ENCODE measurements around the gene GFRA1. TPM values are rescaled to one million over a fixed set of nuclear protein-coding genes. Genes with fewer than 3 reads are reported as not detected.

GFRA1 gene
- total and polyA plus RNA-seq, 2 donors (not counting 1 experiment from before 2014, with no cell fraction given), result not detected

GRCh38 chr10:116269619-116270018 is 3.4 kb downstream of the GFRA1 start:
- Mint-ChIP-seq H3K27me3 (peaks cover 45% of the 10 kb centered on the region), H3K27ac (no peak overlapping the region), H3K4me3 (no peak overlapping the region), H3K9me3 (ENCODE audit: insufficient read depth) (no peaks in the 10 kb centered on the region), H3K4me1 (peaks cover 9% of the 10 kb centered on the region)
- H3K36me3 ChIP-seq (replicated peaks in 1 of 2; ENCODE audit: control extremely low read depth in 1 of 2, control insufficient read depth in 1 of 2, extremely low read depth in 1 of 2, insufficient read depth in 2 of 2, low read length in 1 of 2), result no peaks in the 10 kb centered on the region
- WGBS (ENCODE audit: insufficient coverage), result 62% methylated on average over 4 of the region's 6 CpGs
- H3K9ac ChIP-seq (ENCODE audit: low read length), result no peak overlapping the region
- H3K79me2 ChIP-seq (ENCODE audit: control insufficient read depth, insufficient read depth, low read length), result no peaks in the 10 kb centered on the region
- POLR2A ChIA-PET, result no interaction called here
- no peaks in the 10 kb centered on the region for H4K20me1 ChIP-seq (ENCODE audit: control insufficient read depth, insufficient read depth, low read length, poor library complexity, severe bottlenecking)
- intact Hi-C loops (cut with micrococcal nuclease), result no loop called here
- ATAC-seq (ENCODE audit: low read depth) (no peak), DNase-seq (no peak)
- CTCF ChIA-PET, result no interaction called here
- no peak overlapping the region for H3K4me3 ChIP-seq (ENCODE audit: control extremely low read depth in 1 of 5, extremely low read depth in 1 of 5, insufficient read depth in 1 of 5, low read depth in 2 of 5, low read length in 4 of 5)
- H2AFZ ChIP-seq (ENCODE audit: insufficient read depth, low read depth, low read length, poor library complexity, severe bottlenecking), result no peak overlapping the region
- H3K4me2 ChIP-seq (replicated peaks; ENCODE audit: low read depth, low read length, poor library complexity, severe bottlenecking), result no peak overlapping the region
- H3K4me1 ChIP-seq (ENCODE audit: control insufficient read depth in 2 of 2, insufficient read depth in 2 of 2, low read length in 2 of 2), result peaks cover 0 to 7% of the 10 kb centered on the region in 2 donors
- TF ChIP-seq EZH2 (IDR thresholded peaks at IDR 0.05; ENCODE audit: borderline replicate concordance, insufficient read depth, low read depth, low read length, poor library complexity, severe bottlenecking), result no peak
- TF ChIP-seq CTCF (IDR thresholded peaks at IDR 0.05), result no peak
- no peak overlapping the region for H3K27ac ChIP-seq (ENCODE audit: low read length in 2 of 2)
- peaks cover 0 to 15% (median 0%) of the 10 kb centered on the region in 3 donors for H3K9me3 ChIP-seq (ENCODE audit: control extremely low read depth in 1 of 3, control insufficient read depth in 2 of 3, insufficient read depth in 1 of 3, low read length in 2 of 3)
- H3K27me3 ChIP-seq (replicated peaks in 1 of 4; ENCODE audit: control extremely low read depth in 1 of 4, control insufficient read depth in 3 of 4, insufficient read depth in 4 of 4, low read length in 3 of 4), result peaks cover 0 to 47% (median 10%) of the 10 kb centered on the region in 4 experiments

GRCh38 chr10:116268976-116269375 is 4.0 kb downstream of the GFRA1 start:
- no peak for DNase-seq
- ChIA-PET CTCF (no interaction called here), POLR2A (no interaction called here)
- no peaks in the 10 kb centered on the region for H3K9me3 Mint-ChIP-seq (ENCODE audit: insufficient read depth)
- ATAC-seq (ENCODE audit: low read depth), result no peak
- Histone ChIP-seq H2AFZ (ENCODE audit: insufficient read depth, low read depth, low read length, poor library complexity, severe bottlenecking) (no peak overlapping the region), H4K20me1 (ENCODE audit: control insufficient read depth, insufficient read depth, low read length, poor library complexity, severe bottlenecking) (no peaks in the 10 kb centered on the region), H3K9me3 (ENCODE audit: control extremely low read depth in 1 of 3, control insufficient read depth in 2 of 3, insufficient read depth in 1 of 3, low read length in 2 of 3) (peaks cover 0 to 15% (median 0%) of the 10 kb centered on the region in 3 donors), H3K4me2 (replicated peaks; ENCODE audit: low read depth, low read length, poor library complexity, severe bottlenecking) (no peak overlapping the region), H3K79me2 (ENCODE audit: control insufficient read depth, insufficient read depth, low read length) (no peaks in the 10 kb centered on the region), H3K27me3 (replicated peaks in 1 of 4; ENCODE audit: control extremely low read depth in 1 of 4, control insufficient read depth in 3 of 4, insufficient read depth in 4 of 4, low read length in 3 of 4) (peaks cover 0 to 40% (median 7%) of the 10 kb centered on the region in 4 experiments), H3K27ac (ENCODE audit: low read length in 2 of 2) (no peak overlapping the region), H3K4me1 (ENCODE audit: control insufficient read depth in 2 of 2, insufficient read depth in 2 of 2, low read length in 2 of 2) (peaks cover 0 to 7% of the 10 kb centered on the region in 2 donors), H3K9ac (ENCODE audit: low read length) (no peak overlapping the region), H3K4me3 (ENCODE audit: control extremely low read depth in 1 of 5, extremely low read depth in 1 of 5, insufficient read depth in 1 of 5, low read depth in 2 of 5, low read length in 4 of 5) (no peak overlapping the region), H3K36me3 (replicated peaks in 1 of 2; ENCODE audit: control extremely low read depth in 1 of 2, control insufficient read depth in 1 of 2, extremely low read depth in 1 of 2, insufficient read depth in 2 of 2, low read length in 1 of 2) (no peaks in the 10 kb centered on the region)
- H3K27ac Mint-ChIP-seq, result no peak overlapping the region
- no peak overlapping the region for H3K4me3 Mint-ChIP-seq
- H3K27me3 Mint-ChIP-seq, result peaks cover 39% of the 10 kb centered on the region
- intact Hi-C loops (cut with micrococcal nuclease), result no loop called here
- H3K4me1 Mint-ChIP-seq, result peaks cover 6% of the 10 kb centered on the region
- no peak for TF ChIP-seq EZH2 (IDR thresholded peaks at IDR 0.05; ENCODE audit: borderline replicate concordance, insufficient read depth, low read depth, low read length, poor library complexity, severe bottlenecking)
- no peak for TF ChIP-seq CTCF (IDR thresholded peaks at IDR 0.05)
- 13% methylated on average over 1 of the region's 3 CpGs for WGBS (ENCODE audit: insufficient coverage)

All from B cell (primary cell).